GM12874 (cell line): Measurements from ENCODE around the gene KLF13.

Experiments used
- CTCF ChIP-seq: IDR thresholded peaks from 2 replicates; pipeline ENCODE4 v1.5.1; 2011; ENCODE audit warnings: low read depth, mild to moderate bottlenecking, control low read depth, low read length, moderate library complexity; ENCODE audit not compliant: insufficient read depth

Gene KLF13

GRCh38 chr15:31405200-31405920 is 78.7 kb downstream of the KLF13 start:
- TF ChIP-seq CTCF: no peak

- TF ChIP-seq CTCF: no peak
Measured at GRCh38 chr15:31407376-31407775, 80.7 kb downstream of the KLF13 start.

DNA sequence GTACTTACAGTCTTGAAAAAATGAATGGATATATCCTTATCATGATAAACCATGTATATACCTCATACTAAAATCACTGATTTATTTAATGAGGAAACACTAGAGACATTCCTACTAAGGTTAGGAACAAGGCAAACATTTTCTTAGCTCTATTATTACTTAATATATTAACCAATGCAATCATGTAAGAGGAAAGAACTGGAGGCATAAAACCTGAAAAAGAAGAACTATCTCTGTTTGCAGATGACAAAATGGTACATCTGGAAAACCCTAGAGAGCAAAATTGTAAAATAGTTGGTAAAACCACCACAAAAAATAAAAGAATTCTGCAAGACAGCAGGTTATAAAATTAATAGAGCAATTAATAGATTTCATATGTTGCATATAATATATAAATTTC is 81.2 kb downstream of the KLF13 start:
- TF ChIP-seq CTCF: no peak

DNA sequence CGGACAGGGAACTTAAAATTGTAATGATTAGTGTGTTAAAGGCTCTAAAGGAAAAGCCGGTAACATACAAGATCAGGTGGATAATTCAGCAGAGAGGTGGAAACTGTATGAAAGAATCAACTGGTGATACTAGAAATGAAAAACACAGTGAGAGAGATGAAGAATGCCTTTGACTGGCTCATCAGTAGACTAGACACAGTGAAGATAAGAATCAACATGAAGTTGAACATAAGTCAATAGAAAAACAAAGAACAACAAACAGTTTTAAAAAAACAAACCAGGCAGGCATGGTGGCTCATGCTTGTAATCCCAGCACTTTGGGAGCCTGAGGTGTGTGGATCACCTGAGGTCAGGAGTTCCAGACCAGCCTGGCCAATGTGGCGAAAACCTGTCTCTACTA is 82.1 kb downstream of the KLF13 start:
- no peak for TF ChIP-seq CTCF

DNA sequence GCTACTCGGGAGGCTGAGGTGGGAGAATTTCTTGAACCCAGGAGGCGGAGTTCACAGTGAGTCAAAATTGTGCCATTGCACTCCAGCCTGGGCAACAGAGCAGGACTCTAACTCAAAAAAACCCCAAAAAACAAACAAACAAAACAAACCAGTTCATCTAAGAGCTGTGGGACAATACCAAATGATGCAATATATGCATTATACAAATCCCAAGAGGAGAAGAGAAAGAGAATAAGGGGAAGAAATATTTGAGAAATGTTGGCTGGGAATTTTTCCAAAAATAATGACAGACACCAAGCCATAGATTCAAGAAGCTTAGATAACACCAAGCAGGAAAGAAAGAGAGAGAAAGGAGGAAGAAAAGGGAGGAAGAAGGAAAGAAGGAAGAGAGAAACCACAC is 82.5 kb downstream of the KLF13 start:
- no peak for TF ChIP-seq CTCF

DNA sequence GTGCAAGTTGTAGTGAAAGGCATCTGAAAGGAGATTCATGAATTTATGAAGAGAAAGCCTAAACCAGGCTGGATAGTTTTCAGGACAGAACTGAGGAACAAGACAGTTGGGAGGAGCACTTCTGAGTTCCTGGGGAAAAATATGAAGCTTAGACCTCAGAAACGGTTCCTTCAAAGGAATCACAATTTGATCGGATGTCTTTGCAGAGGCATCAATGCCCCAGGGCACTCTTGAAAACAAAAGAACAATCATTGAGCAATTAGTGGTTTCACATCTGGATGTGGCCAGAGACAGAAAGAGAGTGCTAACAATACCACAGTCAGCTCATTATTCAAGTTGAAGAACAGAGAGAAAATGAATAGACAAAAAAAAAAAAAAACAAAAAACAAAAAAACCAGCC is 86.2 kb downstream of the KLF13 start:
- no peak for TF ChIP-seq CTCF

- TF ChIP-seq CTCF: no peak
Measured at GRCh38 chr15:31415201-31415600, 88.6 kb downstream of the KLF13 start.
